OCI-LY7 (cell line): ENCODE measurements around the gene CDH22.

ENCODE experiments used
- EZH2phosphoT487 ChIP-seq: fragments of 200-600 bp; sonication (generic); IDR thresholded peaks from 2 replicates; pipeline ENCODE4 v1.6.1; 2018; ENCODE audit warnings: low read depth, borderline replicate concordance, mild to moderate bottlenecking, mixed run types, antibody characterized with exemption, low read length, moderate library complexity, mixed read lengths
- TF ChIP-seq, protein P1 (sequence below): fragments of 200-600 bp; sonication (generic); conservative IDR thresholded peaks from 2 replicates; pipeline ENCODE4 v1.5.1; 2014; ENCODE audit warnings: mild to moderate bottlenecking, antibody characterized with exemption, low read length, moderate library complexity, mixed read lengths

DNA sequence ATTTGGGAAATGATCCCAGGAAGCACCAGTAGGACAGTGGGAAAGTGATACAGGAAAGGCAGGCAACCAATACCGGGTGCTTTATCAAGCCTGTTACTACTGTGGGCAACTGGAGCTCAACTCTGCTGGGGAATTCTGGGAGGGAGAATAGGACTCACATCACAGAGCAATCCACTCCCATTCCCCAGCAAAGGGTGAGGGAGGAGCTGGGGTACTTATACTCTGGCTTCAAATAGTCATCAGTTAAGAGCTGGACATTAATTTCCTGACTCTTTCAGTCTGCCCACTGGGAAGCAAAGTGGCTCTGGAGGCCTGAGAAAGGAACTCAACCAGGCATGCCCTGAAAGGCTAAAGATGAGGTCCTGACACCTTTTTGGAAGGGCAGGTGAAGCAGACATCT, 17.5 kb upstream of the CDH22 start:
- TF ChIP-seq, protein P1, sequence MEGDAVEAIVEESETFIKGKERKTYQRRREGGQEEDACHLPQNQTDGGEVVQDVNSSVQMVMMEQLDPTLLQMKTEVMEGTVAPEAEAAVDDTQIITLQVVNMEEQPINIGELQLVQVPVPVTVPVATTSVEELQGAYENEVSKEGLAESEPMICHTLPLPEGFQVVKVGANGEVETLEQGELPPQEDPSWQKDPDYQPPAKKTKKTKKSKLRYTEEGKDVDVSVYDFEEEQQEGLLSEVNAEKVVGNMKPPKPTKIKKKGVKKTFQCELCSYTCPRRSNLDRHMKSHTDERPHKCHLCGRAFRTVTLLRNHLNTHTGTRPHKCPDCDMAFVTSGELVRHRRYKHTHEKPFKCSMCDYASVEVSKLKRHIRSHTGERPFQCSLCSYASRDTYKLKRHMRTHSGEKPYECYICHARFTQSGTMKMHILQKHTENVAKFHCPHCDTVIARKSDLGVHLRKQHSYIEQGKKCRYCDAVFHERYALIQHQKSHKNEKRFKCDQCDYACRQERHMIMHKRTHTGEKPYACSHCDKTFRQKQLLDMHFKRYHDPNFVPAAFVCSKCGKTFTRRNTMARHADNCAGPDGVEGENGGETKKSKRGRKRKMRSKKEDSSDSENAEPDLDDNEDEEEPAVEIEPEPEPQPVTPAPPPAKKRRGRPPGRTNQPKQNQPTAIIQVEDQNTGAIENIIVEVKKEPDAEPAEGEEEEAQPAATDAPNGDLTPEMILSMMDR, result no peak
- TF ChIP-seq EZH2phosphoT487, result no peak
